ENCODE measurements around the gene TARBP1. TPM values are rescaled to one million over a fixed set of nuclear protein-coding genes. Genes with fewer than 3 reads are reported as not detected.

TARBP1 gene
- total RNA-seq, 1 donor from 2014 or later, result 17.8 TPM

DNA sequence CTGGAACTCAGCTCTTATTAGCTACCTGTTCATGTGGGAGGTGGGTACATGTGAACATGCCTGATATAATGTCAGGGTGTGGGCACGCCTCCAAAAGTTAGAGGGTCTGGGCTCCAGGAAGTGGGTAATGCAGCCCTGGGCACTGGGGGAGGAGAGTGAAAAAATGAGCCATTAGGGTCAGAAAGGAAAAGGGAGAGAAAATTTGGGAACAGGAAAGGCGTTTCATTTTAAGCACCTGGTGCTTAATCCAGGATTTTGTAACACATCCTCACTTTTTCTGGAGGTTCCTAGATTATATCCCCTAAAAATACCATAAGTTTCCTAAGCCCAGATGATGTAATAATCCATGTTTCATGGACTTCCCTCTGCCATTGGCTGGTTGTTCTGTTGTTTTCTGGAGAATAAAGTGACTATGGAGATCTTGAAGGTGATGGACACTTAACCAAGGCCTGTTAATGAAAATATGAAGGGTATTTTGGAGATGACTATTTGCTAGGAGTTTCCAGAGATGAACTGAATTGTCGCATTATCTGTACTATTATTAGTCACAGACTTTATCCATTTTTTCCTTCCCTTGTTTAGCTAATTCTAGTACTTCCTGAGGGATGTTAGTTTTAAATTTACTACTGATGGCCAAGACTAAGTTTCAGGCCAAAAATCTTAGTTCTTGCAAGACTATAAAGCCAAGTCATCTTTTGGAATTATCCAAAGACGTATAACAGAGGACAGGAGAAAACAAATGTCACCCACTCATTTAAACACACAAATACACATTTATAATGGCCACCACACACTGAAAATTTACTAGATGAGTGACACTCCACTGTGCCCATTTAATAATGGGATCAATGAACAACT lies 24.4 kb upstream of the TARBP1 start:
- TF ChIP-seq EZH2 (IDR thresholded peaks at IDR 0.05; ENCODE audit: insufficient read depth, low read length) (no peak), CTCF (IDR thresholded peaks at IDR 0.05; ENCODE audit: insufficient read depth, low read depth, low read length) (no peak)
- Histone ChIP-seq H3K27ac (ENCODE audit: low read depth, low read length) (no peak overlapping the region), H3K27me3 (ENCODE audit: insufficient read depth, low read length) (no peaks in the 10 kb centered on the region), H3K9ac (ENCODE audit: low read length) (no peak overlapping the region), H4K20me1 (ENCODE audit: insufficient read depth, low read length) (no peaks in the 10 kb centered on the region), H3K9me3 (ENCODE audit: insufficient read depth, low read depth, low read length) (no peaks in the 10 kb centered on the region), H3K36me3 (ENCODE audit: insufficient read depth, low read length) (no peaks in the 10 kb centered on the region), H3K4me3 (ENCODE audit: insufficient read depth, low read depth, low read length) (no peak overlapping the region), H3K4me2 (ENCODE audit: low read length) (no peak overlapping the region), H3K79me2 (ENCODE audit: insufficient read depth, low read length) (no peaks in the 10 kb centered on the region), H3K4me1 (ENCODE audit: insufficient read depth, low read length) (peaks cover 39% of the 10 kb centered on the region), H2AFZ (ENCODE audit: low read depth, low read length) (no peak overlapping the region)
- H3K9me3 Mint-ChIP-seq (ENCODE audit: unreplicated experiment), result peaks cover 4% of the 10 kb centered on the region
- FAIRE-seq (no peak), DNase-seq (ENCODE audit: low read depth) (no peak)
- peaks cover 24% of the 10 kb centered on the region for H3K4me1 Mint-ChIP-seq (ENCODE audit: low read depth, unreplicated experiment)
- no peak overlapping the region for H3K27ac Mint-ChIP-seq (ENCODE audit: unreplicated experiment)
- peaks cover 1% of the 10 kb centered on the region for H3K27me3 Mint-ChIP-seq (ENCODE audit: low read depth, unreplicated experiment)
- H3K36me3 Mint-ChIP-seq (ENCODE audit: low read depth, unreplicated experiment), result no peaks in the 10 kb centered on the region
- H3K4me3 Mint-ChIP-seq (ENCODE audit: unreplicated experiment), result no peak overlapping the region

- Histone ChIP-seq H3K9ac (ENCODE audit: low read length) (no peak overlapping the region), H4K20me1 (ENCODE audit: insufficient read depth, low read length) (no peaks in the 10 kb centered on the region), H3K4me1 (ENCODE audit: insufficient read depth, low read length) (peaks cover 39% of the 10 kb centered on the region), H3K27ac (ENCODE audit: low read depth, low read length) (no peak overlapping the region), H3K9me3 (ENCODE audit: insufficient read depth, low read depth, low read length) (no peaks in the 10 kb centered on the region), H3K79me2 (ENCODE audit: insufficient read depth, low read length) (no peaks in the 10 kb centered on the region), H3K4me3 (ENCODE audit: insufficient read depth, low read depth, low read length) (no peak overlapping the region), H3K27me3 (ENCODE audit: insufficient read depth, low read length) (no peaks in the 10 kb centered on the region), H3K4me2 (ENCODE audit: low read length) (no peak overlapping the region), H2AFZ (ENCODE audit: low read depth, low read length) (no peak overlapping the region), H3K36me3 (ENCODE audit: insufficient read depth, low read length) (no peaks in the 10 kb centered on the region)
- Mint-ChIP-seq H3K27ac (ENCODE audit: unreplicated experiment) (no peak overlapping the region), H3K36me3 (ENCODE audit: low read depth, unreplicated experiment) (no peaks in the 10 kb centered on the region), H3K4me1 (ENCODE audit: low read depth, unreplicated experiment) (peaks cover 24% of the 10 kb centered on the region), H3K4me3 (ENCODE audit: unreplicated experiment) (no peak overlapping the region), H3K27me3 (ENCODE audit: low read depth, unreplicated experiment) (peaks cover 1% of the 10 kb centered on the region), H3K9me3 (ENCODE audit: unreplicated experiment) (peaks cover 4% of the 10 kb centered on the region)
- FAIRE-seq, result no peak
- no peak for TF ChIP-seq EZH2 (IDR thresholded peaks at IDR 0.05; ENCODE audit: insufficient read depth, low read length)
- no peak for TF ChIP-seq CTCF (IDR thresholded peaks at IDR 0.05; ENCODE audit: insufficient read depth, low read depth, low read length)
- DNase-seq (ENCODE audit: low read depth), result no peak
These were observed 23.8 kb upstream of the TARBP1 start for GRCh38 chr1:234502785-234503184.

DNA sequence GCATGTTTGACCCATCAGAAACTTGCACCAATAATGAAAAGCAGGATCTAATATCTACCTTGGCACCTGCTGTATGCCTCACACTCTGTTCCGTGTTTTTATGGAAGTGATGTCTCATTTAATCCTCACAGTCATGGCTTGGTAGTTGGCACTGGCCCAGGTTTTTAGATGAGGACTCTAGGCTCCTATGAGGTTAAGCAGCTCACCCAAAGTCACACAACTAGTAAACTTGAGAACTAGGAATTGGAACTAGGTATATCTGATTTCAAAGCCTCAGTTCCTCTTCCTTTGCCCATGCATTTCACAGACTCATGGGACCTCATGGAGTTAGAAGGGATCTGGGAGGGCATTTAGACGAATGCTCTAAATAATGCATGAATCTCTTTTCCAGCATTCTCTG lies 21.3 kb upstream of the TARBP1 start:
- Histone ChIP-seq H3K4me3 (ENCODE audit: insufficient read depth, low read depth, low read length) (no peak overlapping the region), H3K27me3 (ENCODE audit: insufficient read depth, low read length) (no peaks in the 10 kb centered on the region), H3K36me3 (ENCODE audit: insufficient read depth, low read length) (no peaks in the 10 kb centered on the region), H3K4me1 (ENCODE audit: insufficient read depth, low read length) (peaks cover 34% of the 10 kb centered on the region), H3K9me3 (ENCODE audit: insufficient read depth, low read depth, low read length) (no peaks in the 10 kb centered on the region), H3K79me2 (ENCODE audit: insufficient read depth, low read length) (no peaks in the 10 kb centered on the region), H3K27ac (ENCODE audit: low read depth, low read length) (peak overlapping the region; percentile 91), H2AFZ (ENCODE audit: low read depth, low read length) (no peak overlapping the region), H3K4me2 (ENCODE audit: low read length) (peak overlapping the region; percentile 80), H4K20me1 (ENCODE audit: insufficient read depth, low read length) (no peaks in the 10 kb centered on the region), H3K9ac (ENCODE audit: low read length) (peak overlapping the region; percentile 85)
- H3K4me3 Mint-ChIP-seq (ENCODE audit: unreplicated experiment), result no peak overlapping the region
- no peak overlapping the region for H3K27ac Mint-ChIP-seq (ENCODE audit: unreplicated experiment)
- no peak for DNase-seq (ENCODE audit: low read depth)
- H3K9me3 Mint-ChIP-seq (ENCODE audit: unreplicated experiment), result peaks cover 3% of the 10 kb centered on the region
- no peak for FAIRE-seq
- TF ChIP-seq CTCF (IDR thresholded peaks at IDR 0.05; ENCODE audit: insufficient read depth, low read depth, low read length) (no peak), EZH2 (IDR thresholded peaks at IDR 0.05; ENCODE audit: insufficient read depth, low read length) (no peak)
- H3K27me3 Mint-ChIP-seq (ENCODE audit: low read depth, unreplicated experiment), result peaks cover 1% of the 10 kb centered on the region
- peaks cover 28% of the 10 kb centered on the region for H3K4me1 Mint-ChIP-seq (ENCODE audit: low read depth, unreplicated experiment)
- no peaks in the 10 kb centered on the region for H3K36me3 Mint-ChIP-seq (ENCODE audit: low read depth, unreplicated experiment)
